ENCODE data around the gene NCMAP.

DNA sequence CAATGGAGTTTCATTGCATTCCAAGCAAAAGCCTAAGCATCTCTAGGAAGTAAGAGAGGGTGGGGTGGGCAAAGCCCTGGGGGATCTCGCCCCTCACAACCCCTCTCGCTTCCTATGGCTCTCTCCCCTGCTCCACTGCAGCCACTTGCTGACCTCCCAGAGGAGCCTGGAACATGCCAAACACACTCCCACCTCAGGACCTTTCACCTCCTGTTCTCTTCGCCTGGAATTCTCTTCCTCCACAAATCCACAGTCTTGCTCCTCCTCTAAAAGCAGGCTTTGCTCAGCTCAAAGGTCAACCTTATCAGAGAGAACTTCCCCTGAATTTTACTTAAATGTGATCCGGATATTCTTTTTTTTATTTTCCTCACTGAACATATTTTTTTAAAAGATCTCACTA is 66.3 kb downstream of the NCMAP start:
- TF ChIP-seq EZH2 (IDR thresholded peaks at IDR 0.05; ENCODE audit: low read length): no peak
- TF ChIP-seq, protein P1, sequence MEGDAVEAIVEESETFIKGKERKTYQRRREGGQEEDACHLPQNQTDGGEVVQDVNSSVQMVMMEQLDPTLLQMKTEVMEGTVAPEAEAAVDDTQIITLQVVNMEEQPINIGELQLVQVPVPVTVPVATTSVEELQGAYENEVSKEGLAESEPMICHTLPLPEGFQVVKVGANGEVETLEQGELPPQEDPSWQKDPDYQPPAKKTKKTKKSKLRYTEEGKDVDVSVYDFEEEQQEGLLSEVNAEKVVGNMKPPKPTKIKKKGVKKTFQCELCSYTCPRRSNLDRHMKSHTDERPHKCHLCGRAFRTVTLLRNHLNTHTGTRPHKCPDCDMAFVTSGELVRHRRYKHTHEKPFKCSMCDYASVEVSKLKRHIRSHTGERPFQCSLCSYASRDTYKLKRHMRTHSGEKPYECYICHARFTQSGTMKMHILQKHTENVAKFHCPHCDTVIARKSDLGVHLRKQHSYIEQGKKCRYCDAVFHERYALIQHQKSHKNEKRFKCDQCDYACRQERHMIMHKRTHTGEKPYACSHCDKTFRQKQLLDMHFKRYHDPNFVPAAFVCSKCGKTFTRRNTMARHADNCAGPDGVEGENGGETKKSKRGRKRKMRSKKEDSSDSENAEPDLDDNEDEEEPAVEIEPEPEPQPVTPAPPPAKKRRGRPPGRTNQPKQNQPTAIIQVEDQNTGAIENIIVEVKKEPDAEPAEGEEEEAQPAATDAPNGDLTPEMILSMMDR (optimal IDR thresholded peaks at IDR 0.05 in 1 of 3, IDR thresholded peaks at IDR 0.05 in 1 of 3, conservative IDR thresholded peaks at IDR 0.05 in 1 of 3; ENCODE audit: extremely low read depth in 1 of 3, insufficient read depth in 2 of 3, low read length in 3 of 3): no peak

Measured in keratinocyte (primary cell).